Urothelium cell line (cell line): ENCODE results near the gene LSM8.
"Not testable (repeated sequence)": the region's sequence is repeated elsewhere in the genome, so short reads cannot be mapped to it uniquely, and the experiment has no call there.

Experiments
- DNase-seq: peaks from one replicate; pipeline ENCODE4 v3.0.0; 2011; ENCODE audit warnings: low spot score, mixed read lengths
- FAIRE-seq: peaks from 2 replicates; lab custom pipeline; 2011; peaks lifted over from hg19 to GRCh38; lab: Jason Lieb, UNC

The LSM8 gene

DNA sequence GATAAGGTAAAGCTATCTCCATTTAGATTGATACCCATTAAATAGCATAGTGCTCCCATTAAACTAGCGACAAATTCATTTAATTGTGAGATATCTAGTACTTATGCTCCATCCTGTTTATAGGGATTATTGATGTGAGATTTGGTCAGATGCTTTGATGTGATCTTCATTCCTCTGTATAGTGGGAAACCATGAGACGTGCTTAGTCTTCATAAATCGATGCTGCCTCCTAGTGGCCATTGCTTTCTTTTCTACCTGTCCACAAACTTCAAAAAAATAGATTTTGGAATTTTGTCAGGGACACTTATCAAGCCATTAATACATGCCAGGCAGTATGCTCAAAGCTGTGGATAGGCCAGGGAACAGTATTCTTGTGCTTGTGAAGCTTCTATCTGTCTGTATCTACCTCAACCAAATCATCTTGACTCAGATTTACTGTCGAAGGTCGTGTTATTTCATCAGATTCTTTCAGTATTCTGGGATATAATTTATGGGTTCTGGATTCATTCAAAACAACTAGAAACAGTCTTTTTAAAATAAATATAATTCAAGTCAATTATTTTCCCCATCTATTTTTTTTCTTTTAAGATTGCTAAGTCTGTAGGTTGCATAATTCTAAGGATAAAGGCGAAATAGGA, 12.0 kb downstream of the LSM8 start:
- FAIRE-seq (no peak), DNase-seq (peak; percentile 20)

DNA sequence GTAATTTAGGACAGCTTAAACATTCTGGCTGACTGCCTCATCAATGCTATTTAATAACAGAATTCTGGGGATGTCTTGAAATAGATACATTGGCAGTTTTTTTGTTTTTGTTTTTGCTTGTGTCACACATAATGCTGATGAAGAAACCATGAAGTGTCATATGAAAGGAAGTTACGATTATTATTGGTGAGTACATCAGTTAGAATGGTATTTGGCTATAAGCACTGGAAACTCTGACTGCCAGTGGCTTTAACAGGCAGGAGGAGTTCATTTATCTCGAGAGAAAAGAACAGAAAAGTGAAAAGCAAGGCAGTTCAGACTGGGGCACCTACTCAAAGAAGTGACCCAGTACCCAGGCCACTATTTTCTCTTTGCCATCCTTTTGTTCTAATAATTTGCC, 18.1 kb downstream of the LSM8 start:
- DNase-seq (no peak), FAIRE-seq (no peak)

DNA sequence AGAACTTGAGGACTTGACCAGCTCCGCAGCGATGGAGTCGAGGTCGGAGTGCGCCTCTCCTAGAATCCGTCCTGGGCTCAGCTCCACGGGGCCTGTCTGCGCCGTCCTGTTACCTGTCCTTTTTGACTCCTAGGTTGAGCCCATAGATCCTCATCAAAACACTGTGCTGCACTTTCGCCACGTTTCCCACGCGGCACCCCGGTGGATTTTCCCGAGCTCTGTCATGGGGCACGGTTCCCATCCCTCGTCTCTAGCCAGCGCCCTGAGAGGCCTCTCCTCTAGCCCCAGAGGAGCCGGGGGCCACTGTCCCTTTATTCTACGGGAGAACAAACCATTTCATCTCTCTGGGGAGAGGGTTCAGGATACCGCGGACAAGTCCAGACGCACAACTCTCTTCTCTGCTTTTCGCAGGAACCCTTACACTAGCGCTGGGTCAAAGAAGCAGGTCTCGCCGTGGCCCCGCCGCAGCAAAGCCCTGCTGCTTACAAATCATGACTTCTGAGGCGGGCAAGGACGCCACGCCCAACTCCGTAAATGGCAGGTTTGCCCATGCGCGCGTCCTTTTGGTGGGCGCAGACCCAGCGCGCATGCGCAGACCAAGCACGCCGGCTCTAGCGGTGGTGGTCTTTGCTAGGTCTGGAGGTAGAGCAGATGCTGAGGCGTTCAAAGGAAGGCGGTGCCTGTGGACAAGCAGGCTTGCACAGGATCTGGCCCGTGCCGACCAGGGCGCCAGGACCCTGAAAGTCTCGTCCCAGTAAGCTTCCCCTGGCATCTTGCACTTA, 30.3 kb downstream of the LSM8 start:
- DNase-seq = peak; percentile 86
- FAIRE-seq = peak; percentile 89

DNA sequence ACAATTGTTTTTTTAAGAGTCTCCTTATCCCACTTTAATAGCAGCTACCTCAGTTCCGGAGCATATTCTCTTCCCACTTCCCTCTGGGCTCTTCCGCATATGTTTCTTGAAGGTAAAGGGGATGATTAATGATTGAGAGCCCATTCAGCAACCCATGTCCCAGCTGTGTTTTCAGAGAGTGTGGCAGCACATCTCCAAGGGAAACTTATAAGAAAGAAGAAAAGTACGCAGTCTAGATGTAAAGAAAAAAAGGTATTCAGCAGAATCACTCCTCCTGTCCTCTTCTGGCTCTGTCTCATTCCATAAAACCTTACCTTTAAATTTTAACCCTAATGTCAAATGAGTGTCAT, 30.8 kb downstream of the LSM8 start:
- FAIRE-seq (no peak), DNase-seq (no peak)

DNA sequence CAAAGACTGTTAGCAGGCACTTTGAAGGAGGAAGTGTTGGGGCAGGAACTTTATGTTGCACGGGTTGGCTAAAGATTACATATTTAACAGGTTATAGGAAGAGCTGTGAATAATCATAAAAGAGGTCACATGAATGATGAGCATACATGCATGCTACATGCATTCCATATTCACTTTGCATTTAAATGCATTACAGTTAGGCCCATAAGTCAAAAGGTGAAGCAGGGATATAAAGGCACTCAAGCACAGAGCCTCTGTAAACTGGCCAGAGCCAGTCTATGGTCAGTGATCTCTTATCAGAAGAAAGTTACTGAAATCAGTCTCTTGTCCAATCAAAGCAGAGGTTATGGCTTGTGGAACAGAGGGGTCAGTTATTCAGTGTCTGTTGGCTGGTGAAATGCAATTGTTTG, 33.3 kb downstream of the LSM8 start:
- no peak for FAIRE-seq
- no peak for DNase-seq

DNA sequence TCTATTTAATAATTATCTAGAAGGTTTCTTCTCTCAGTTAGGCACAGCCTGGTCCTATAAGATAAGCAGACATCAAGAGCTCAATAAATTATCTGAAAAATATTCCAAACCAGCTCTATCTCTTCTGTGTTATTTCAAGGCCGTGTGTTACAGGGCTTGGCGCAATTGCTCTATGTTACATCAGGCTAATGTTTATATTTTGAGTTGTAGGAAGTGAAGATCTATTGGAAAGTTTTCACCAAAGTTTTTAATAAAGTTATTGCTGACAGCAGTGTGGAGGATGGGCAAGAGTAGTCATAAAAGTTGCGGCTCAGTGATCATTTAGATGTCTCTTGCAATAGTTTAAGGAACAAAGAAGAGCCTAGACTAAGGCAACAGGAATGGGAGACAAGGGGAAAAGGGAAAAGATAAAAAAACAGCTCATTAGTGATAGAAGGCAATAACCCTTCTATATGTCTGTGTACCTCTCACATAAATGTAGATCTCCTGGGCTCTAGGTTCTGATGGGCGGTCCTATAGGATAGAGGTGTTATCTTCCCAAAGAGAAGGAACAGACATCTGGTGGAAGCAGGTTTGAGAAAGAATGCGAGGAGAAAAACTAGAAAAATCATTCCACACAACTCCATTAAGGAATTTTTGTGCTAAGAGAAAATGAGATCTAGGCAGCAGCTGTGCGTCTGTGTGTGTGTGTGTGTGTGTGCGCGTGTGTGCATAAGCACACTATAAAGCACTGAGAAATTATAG, 34.6 kb downstream of the LSM8 start:
- no peak for FAIRE-seq
- DNase-seq = no peak

DNA sequence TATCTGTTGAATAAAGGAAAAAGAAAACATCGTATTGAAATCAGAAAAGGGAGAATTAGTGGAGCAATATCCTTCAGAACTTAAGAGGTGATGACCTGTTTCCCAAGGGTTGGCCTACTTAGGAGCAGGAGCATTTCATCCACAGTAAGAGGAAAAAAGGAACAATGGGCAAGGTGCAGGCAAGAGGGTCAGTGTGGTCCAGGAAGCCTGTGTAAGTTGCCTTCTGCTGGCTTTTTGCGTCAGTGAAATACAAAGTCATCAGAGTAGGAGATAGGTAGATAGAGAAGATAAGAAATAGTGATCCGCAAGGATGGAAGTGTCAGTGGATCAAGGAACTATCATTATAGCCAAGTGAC, 35.2 kb downstream of the LSM8 start:
- no peak for FAIRE-seq
- DNase-seq = no peak

DNA sequence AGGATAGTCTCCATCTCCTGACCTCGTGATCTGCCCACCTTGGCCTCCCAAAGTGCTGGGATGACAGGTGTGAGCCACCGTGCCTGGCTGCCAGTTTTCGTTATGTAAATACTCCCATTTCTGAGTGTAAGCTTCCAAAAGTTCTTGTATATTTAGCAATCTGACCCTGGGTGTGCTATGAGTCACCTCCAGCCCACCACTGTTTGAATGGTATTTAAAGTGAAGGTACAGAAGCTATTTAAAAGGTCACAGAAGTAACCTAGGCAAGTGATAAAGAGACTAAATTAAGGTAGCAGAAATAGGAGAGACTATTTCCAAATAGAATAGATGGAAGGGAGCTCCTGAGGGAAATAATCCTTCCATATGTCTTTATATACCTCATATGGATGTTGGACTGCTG, 36.6 kb downstream of the LSM8 start:
- no peak for FAIRE-seq

DNA sequence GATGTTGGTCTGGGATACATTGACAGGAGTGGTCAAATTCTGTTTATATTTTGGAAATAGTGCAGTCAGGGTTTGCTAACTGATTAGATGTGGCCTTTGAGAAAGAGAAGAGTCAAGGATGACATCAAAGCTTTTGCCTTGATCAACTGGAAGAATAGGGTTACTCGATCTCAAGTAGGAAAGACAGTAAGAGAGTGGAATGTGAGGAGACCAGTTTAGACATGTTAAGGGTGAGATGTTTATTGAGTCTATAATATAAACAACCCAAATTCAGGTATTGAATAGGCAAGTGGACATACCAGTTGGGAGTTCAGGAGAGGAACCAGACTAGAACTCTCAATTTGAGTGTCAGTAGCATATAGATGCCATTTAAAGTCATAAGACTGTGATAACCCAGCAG, 38.6 kb downstream of the LSM8 start:
- no peak for FAIRE-seq
- no peak for DNase-seq

More for the DNA sequence above, 36.6 kb downstream of the LSM8 start:
- no peak for DNase-seq

DNA sequence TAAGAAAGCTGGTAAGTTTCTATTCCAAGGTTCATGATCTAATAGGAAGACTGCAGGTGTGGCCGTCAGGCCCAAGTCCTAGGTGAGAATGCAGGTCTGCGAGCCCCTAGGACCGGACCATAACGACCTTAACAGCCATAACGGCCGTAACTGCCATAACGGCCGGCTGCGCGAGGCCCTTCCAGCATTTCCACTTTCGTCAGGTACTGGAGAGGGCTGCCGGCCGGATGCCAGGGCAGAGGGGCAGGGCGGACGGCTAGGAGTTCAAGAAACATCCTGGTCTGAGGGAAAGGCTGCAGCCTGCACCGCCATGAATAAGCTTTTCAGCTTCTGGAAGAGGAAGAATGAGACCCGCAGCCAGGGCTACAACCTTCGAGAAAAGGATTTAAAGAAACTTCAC, 40.6 kb downstream of the LSM8 start, which contains the start of gene ANKRD7:
TSS of gene ANKRD7 (plus strand) at position 184 of the 400 bp plus-strand sequence. CDS start at position 311, 127 bp downstream.
- DNase-seq (no peak), FAIRE-seq (no peak)

DNA sequence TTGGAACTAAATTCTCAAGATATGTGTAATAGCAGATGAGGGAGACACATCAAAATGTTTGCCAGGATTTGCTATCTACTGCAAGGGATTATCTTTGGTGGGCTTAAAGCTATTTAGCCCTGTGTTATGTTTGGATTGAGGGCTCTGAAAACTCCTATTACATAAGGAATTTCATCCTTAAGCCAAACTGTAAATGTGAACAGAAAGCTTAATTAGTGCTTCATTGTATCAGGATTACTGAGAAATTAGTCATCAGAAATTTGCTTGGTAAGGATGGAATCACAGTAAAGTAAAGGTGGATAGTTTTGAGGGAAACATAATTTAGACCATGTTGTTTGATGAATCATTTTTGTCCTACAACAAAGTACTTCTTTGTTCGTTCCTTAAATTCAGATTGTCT, 48.9 kb downstream of the LSM8 start:
- no peak for FAIRE-seq
- no peak for DNase-seq

DNA sequence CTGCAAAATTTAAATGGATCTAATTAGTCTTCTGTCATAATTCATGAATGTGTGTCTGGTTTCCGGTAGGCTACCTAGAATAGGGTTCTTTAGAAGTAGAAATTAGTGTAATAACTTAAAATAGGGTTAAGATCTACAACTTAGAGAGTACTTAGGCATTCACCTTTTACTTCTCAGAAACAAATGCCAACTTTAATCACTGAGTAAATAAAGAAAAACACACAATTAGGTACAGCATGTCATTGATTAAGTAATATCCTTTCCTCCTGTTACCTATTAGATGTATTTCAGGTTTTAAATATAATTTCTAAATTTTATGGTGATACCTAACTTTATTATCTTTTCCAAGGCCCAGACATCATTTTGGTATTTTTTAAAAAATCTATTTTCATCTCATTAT, 49.8 kb downstream of the LSM8 start:
- no peak for FAIRE-seq
- DNase-seq = no peak

DNA sequence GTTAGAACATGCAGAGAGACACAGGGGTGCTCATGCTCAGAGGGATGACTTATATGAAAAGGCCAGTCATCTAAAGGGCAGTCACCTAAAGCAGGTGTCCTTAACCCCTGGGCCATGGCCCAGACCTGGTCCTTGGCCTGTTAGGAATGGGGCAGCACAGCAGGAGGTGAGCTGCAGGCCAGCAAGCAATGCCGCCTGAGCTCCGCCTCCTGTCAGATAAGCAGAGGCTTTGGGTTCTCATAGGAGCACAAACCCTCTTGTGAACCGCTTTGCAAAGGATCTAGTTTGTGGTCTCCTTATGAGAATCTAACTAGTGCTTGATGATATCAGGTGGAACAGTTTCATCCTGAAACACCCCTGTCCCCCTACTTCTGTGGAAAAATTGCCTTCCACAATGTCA, 55.0 kb downstream of the LSM8 start:
- no peak for DNase-seq
- no peak for FAIRE-seq

DNA sequence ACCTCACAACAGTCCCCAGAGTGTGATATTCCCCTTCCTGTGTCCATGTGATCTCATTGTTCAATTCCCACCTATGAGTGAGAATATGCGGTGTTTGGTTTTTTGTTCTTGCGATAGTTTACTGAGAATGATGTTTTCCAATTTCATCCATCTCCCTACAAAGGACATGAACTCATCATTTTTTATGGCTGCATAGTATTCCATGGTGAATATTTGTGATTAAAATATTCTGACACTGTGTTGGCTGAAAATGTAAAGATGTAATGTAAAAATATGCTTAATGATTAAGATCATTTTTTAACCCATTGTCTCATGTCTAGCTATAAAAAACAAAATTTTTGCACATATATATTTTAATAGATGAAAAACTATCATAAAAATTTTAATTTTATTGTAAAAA, 56.4 kb downstream of the LSM8 start:
- DNase-seq, FAIRE-seq: not testable (repeated sequence)
